Measurements from ENCODE around the gene AGAP1. TPM values are rescaled to one million over a fixed set of nuclear protein-coding genes. Genes with fewer than 3 reads are reported as not detected.

Gene AGAP1
- total RNA-seq, 4 donors from 2014 or later: 33.7 to 39.9 (median 35.6) TPM

GRCh38 chr2:235914756-235915155 is 420.9 kb downstream of the AGAP1 start:
- 95 to 98% methylated on average over 9 of the region's 9 CpGs for WGBS, 2 donors
- H3K4me1 ChIP-seq: no peaks in the 10 kb centered on the region
- H3K36me3 ChIP-seq: peaks cover 0 to 61% (median 0%) of the 10 kb centered on the region in 3 donors
- no peak for TF ChIP-seq EP300 (IDR thresholded peaks at IDR 0.05)
- H3K4me3 ChIP-seq: no peak overlapping the region
- no peak overlapping the region for H3K27ac ChIP-seq
- H3K27me3 ChIP-seq: no peaks in the 10 kb centered on the region
- no peak for DNase-seq (ENCODE audit: low spot score in 2 of 2)
- peaks cover 0 to 10% (median 2%) of the 10 kb centered on the region in 4 donors for H3K9me3 ChIP-seq

DNA sequence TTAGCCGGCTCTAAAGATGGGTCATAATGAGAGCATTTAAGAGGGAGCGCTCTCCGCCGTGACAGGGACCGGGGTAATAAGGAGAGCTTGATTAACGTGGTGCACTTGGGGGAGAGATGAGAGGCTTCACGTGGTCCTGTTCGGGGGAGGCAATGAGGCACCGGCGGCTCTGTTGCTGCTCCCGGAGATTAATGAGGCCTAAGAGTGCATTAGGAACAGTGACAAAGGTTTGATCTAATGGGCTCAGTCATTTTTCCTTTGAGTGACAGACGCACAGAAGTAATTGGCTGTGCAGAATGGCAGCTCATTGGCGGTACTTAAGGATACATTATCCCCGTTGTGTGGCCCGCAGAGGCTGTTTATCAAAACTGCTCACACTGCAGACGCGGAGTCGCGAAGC is 423.7 kb downstream of the AGAP1 start:
- Histone ChIP-seq H3K27me3 (no peaks in the 10 kb centered on the region), H3K4me3 (no peak overlapping the region), H3K4me1 (no peaks in the 10 kb centered on the region), H3K27ac (no peak overlapping the region), H3K9me3 (peaks cover 0 to 10% (median 2%) of the 10 kb centered on the region in 4 donors), H3K36me3 (peaks cover 0 to 61% (median 0%) of the 10 kb centered on the region in 3 donors)
- WGBS, 2 donors: 69 to 73% methylated on average over 19 of the region's 19 CpGs
- no peak for DNase-seq (ENCODE audit: low spot score in 2 of 2)
- TF ChIP-seq EP300 (IDR thresholded peaks at IDR 0.05) (no peak), POLR2A (IDR thresholded peaks at IDR 0.05) (no peak)
- TF ChIP-seq, protein P1, sequence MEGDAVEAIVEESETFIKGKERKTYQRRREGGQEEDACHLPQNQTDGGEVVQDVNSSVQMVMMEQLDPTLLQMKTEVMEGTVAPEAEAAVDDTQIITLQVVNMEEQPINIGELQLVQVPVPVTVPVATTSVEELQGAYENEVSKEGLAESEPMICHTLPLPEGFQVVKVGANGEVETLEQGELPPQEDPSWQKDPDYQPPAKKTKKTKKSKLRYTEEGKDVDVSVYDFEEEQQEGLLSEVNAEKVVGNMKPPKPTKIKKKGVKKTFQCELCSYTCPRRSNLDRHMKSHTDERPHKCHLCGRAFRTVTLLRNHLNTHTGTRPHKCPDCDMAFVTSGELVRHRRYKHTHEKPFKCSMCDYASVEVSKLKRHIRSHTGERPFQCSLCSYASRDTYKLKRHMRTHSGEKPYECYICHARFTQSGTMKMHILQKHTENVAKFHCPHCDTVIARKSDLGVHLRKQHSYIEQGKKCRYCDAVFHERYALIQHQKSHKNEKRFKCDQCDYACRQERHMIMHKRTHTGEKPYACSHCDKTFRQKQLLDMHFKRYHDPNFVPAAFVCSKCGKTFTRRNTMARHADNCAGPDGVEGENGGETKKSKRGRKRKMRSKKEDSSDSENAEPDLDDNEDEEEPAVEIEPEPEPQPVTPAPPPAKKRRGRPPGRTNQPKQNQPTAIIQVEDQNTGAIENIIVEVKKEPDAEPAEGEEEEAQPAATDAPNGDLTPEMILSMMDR (IDR thresholded peaks at IDR 0.05): no peak

DNA sequence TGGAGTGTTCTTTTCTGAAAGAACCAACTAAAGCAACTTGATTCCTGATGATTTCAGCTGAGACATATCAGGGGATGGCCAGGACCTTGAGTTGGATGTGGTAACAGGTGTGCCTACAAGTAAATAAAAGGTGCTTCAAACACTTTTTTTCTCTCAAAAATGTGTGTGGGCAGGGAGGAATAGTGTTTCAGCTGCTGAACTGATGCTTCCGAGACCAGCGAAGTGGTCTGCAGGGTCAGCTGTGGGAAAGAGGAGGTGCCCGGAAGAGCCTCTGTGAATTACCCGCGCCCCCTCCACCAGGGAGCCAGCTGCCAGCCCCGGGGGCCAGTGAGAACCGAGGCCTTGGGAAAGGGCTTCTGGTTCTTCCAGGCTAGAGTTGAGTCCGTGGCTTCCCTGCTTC is 425.0 kb downstream of the AGAP1 start:
- Histone ChIP-seq H3K9me3 (peaks cover 0 to 10% (median 2%) of the 10 kb centered on the region in 4 donors), H3K36me3 (peaks cover 0 to 64% (median 0%) of the 10 kb centered on the region in 3 donors), H3K4me1 (no peaks in the 10 kb centered on the region), H3K4me3 (no peak overlapping the region), H3K27me3 (no peaks in the 10 kb centered on the region), H3K27ac (no peak overlapping the region)
- TF ChIP-seq POLR2A (IDR thresholded peaks at IDR 0.05): no peak
- TF ChIP-seq EP300 (IDR thresholded peaks at IDR 0.05): no peak
- TF ChIP-seq, protein P1 (IDR thresholded peaks at IDR 0.05): no peak
- no peak for DNase-seq (ENCODE audit: low spot score in 2 of 2)
- WGBS, 2 donors: 90 to 92% methylated on average over 8 of the region's 8 CpGs

DNA sequence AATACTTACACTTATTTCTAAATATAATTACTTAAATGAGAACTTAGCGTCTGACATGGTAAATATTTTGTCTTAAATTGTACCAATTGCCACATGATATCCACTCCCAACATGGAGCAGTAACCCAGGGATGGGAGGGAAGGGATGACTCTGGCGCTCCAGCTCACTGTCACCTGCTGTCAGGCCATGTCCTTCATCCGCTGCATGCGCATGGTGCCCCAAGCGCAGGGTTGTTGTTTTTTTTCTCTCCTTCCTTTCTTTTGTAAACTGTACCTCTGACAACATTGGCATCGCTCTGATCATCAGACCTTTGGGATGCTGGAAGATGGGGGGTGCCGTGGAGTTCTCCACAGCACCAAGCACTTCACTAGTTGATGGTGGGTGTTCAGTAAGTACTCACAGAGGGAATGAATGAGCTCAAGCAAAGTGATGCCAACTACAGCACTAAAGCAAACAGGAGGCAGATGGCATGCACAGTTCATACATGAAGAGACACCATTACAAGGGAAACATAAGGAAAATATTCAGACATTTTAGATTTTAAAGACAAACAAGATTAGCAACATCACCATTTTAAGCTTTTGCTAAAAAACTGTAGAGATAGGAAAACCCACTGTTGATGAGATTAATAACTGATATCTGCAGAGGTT is 426.5 kb downstream of the AGAP1 start:
- no peak for TF ChIP-seq EP300 (IDR thresholded peaks at IDR 0.05)
- TF ChIP-seq, protein P1 (IDR thresholded peaks at IDR 0.05): no peak
- TF ChIP-seq POLR2A (IDR thresholded peaks at IDR 0.05): no peak
- H3K4me1 ChIP-seq: no peaks in the 10 kb centered on the region
- 94 to 98% methylated on average over 7 of the region's 7 CpGs for WGBS, 2 donors
- H3K27me3 ChIP-seq: no peaks in the 10 kb centered on the region
- H3K36me3 ChIP-seq: peaks cover 0 to 54% (median 0%) of the 10 kb centered on the region in 3 donors
- H3K9me3 ChIP-seq: peaks cover 0 to 10% (median 2%) of the 10 kb centered on the region in 4 donors
- no peak for DNase-seq (ENCODE audit: low spot score in 2 of 2)
- H3K27ac ChIP-seq: no peak overlapping the region
- H3K4me3 ChIP-seq: no peak overlapping the region

GRCh38 chr2:235921508-235922191 is 427.8 kb downstream of the AGAP1 start:
- Histone ChIP-seq H3K4me1 (no peaks in the 10 kb centered on the region), H3K27ac (no peak overlapping the region), H3K9me3 (no peaks in the 10 kb centered on the region), H3K27me3 (no peaks in the 10 kb centered on the region), H3K4me3 (no peak overlapping the region), H3K36me3 (peaks cover 0 to 46% (median 0%) of the 10 kb centered on the region in 3 donors)
- TF ChIP-seq, protein P1 (IDR thresholded peaks at IDR 0.05): no peak
- no peak for TF ChIP-seq POLR2A (IDR thresholded peaks at IDR 0.05)
- no peak for TF ChIP-seq EP300 (IDR thresholded peaks at IDR 0.05)
- WGBS, 2 donors: 80 to 81% methylated on average over 15 of the region's 15 CpGs
- DNase-seq (ENCODE audit: low spot score in 2 of 2): no peak
